Right lobe of liver (tissue), 6 donors: ENCODE measurements around the gene ZBTB18. TPM values are rescaled to one million over a fixed set of nuclear protein-coding genes. Genes with fewer than 3 reads are reported as not detected.

Experiments used
- ATAC-seq, 4 donors: fragments of 200-7000 bp; cut with Tn5 transposase; one replicate each; pipeline ENCODE4 v1.9.1; 2020; ENCODE audit warnings: mild to moderate bottlenecking in 4 of 4, moderate library complexity in 4 of 4
- DNase-seq, 3 donors: peaks; one replicate each; pipeline ENCODE4 v3.0.0-alpha.2; 2020
- H3K27ac ChIP-seq, 3 donors: fragments of 200-600 bp; one replicate each; pipeline ENCODE4 v1.8.0; 2022
- H3K27me3 ChIP-seq, 2 donors: fragments of 200-600 bp; one replicate each; pipeline ENCODE4 v1.8.0; 2022
- H3K36me3 ChIP-seq, 4 donors: fragments of 200-600 bp; sonication (generic) in 1 of 4; one replicate each; pipeline versions ENCODE4 v1.5.1 to v1.8.0; 2017 to 2022; ENCODE audit warnings: control low read depth in 1 of 4
- H3K4me1 ChIP-seq, 4 donors: fragments of 200-600 bp; sonication (generic) in 1 of 4; one replicate each; pipeline versions ENCODE4 v1.5.1 to v1.8.0; 2017 to 2022; ENCODE audit warnings: control low read depth in 1 of 4
- H3K4me3 ChIP-seq, 3 donors: fragments of 200-600 bp; one replicate each; pipeline ENCODE4 v1.8.0; 2022
- H3K9me3 ChIP-seq, 4 donors: fragments of 200-600 bp; sonication (generic) in 1 of 4; one replicate each; pipeline versions ENCODE4 v1.5.1 to v1.8.0; 2017 to 2022; ENCODE audit warnings: control low read depth in 1 of 4
- POLR2A ChIP-seq: fragments of 450-650 bp; IDR thresholded peaks from one replicate; pipeline ENCODE4 v1.6.1; 2017; ENCODE audit warnings: antibody characterized with exemption, mild to moderate bottlenecking
- WGBS: methylation state at CpG from one replicate; pipeline ENCODE4 v1.1.6; 2018; ENCODE audit warnings: low coverage, low lambda C conversion rate; ENCODE audit not compliant: insufficient coverage; ENCODE audit errors: missing lambda C conversion rate; 5-methylcytosine and 5-hydroxymethylcytosine counted together
- intact Hi-C, 2 donors: fragments of 100-400 bp; cut with DNase I; formaldehyde crosslinking; loops; one replicate each; pipeline versions ENCODE4 v1.11.2 to v1.14.1; 2022
- total RNA-seq, 6 experiments: library from RNA; depleted of rRNA in 2 of 6; stranded (reverse); fragments of >200 nt in 2 of 6; fragmentation: NEBNext Ultra II Directional in 3 of 6; extraction: Animal tissue kit (Norgen Biotek cat#: 25700) in 3 of 6; gene quantifications; one replicate each; pipeline versions ENCODE4 v1.1.0 to v1.2.4, GENCODE V29; 2016 to 2023
- TF ChIP-seq, protein P1 (sequence below), 4 donors: fragments of 200-600 bp in 3 of 4; fragments of 450-650 bp in 1 of 4; IDR thresholded peaks; one replicate each; pipeline versions ENCODE4 v1.5.1 to v1.8.0; 2016 to 2022; ENCODE audit warnings: antibody characterized with exemption in 4 of 4, mild to moderate bottlenecking in 2 of 4
- donor health status: DM: no; HTN: yes; CAD: no.
- donor health status: DM: no; HTN: no; CAD: no.
- donor health status: DM: no; HTN: no; CAD: no.
- donor health status: DM: no; HTN: yes; CAD: no.
- donor health status: DM: no; HTN: yes; CAD: no.

Gene ZBTB18
- total RNA-seq, 6 experiments from 2014 or later, result 9.0 to 16.1 (median 10.0) TPM

DNA sequence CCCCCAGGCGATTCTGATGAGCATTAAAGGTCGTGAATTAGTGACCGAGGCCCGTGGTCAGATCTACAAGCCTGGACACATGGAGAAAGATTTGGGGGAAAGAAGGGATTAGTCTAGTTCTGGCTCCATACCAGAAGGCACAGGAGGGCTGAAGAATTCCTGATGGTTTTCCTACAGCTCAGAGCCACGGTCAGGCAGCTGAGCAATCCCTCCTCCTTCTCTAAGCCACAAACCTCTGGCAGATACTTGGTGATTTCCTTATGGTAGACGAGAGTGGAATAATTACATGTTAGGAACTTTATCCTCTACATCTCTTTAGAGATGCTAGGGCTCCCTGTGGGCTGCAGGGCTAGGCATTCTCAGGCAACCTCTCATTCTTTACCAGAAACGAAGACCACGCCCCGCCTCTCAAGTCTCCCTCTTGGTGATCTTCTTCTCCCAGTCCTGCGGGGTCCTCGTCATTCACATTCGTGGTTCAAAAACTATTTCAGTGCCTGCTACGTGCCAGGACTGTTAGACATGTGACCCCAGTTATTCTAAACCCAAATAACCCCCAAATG, 20.5 kb upstream of the ZBTB18 start:
- H3K4me3 ChIP-seq, result no peak overlapping the region
- H3K9me3 ChIP-seq, result no peaks in the 10 kb centered on the region
- no peak overlapping the region for H3K27ac ChIP-seq
- DNase-seq (no peak), ATAC-seq (no peak)
- intact Hi-C loops, result no loop called here
- WGBS, result 73% methylated on average over 6 of the region's 13 CpGs
- no peaks in the 10 kb centered on the region for H3K4me1 ChIP-seq
- no peaks in the 10 kb centered on the region for H3K27me3 ChIP-seq
- TF ChIP-seq POLR2A, result no peak
- TF ChIP-seq, protein P1, sequence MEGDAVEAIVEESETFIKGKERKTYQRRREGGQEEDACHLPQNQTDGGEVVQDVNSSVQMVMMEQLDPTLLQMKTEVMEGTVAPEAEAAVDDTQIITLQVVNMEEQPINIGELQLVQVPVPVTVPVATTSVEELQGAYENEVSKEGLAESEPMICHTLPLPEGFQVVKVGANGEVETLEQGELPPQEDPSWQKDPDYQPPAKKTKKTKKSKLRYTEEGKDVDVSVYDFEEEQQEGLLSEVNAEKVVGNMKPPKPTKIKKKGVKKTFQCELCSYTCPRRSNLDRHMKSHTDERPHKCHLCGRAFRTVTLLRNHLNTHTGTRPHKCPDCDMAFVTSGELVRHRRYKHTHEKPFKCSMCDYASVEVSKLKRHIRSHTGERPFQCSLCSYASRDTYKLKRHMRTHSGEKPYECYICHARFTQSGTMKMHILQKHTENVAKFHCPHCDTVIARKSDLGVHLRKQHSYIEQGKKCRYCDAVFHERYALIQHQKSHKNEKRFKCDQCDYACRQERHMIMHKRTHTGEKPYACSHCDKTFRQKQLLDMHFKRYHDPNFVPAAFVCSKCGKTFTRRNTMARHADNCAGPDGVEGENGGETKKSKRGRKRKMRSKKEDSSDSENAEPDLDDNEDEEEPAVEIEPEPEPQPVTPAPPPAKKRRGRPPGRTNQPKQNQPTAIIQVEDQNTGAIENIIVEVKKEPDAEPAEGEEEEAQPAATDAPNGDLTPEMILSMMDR (IDR thresholded peaks at IDR 0.05), result no peak
- no peaks in the 10 kb centered on the region for H3K36me3 ChIP-seq

- Histone ChIP-seq H3K9me3 (no peaks in the 10 kb centered on the region), H3K4me1 (no peaks in the 10 kb centered on the region), H3K27ac (no peak overlapping the region), H3K4me3 (no peak overlapping the region), H3K36me3 (no peaks in the 10 kb centered on the region), H3K27me3 (no peaks in the 10 kb centered on the region)
- intact Hi-C loops, result no loop called here
- 92% methylated on average over 11 of the region's 11 CpGs for WGBS
- no peak for ATAC-seq
- TF ChIP-seq, protein P1 (IDR thresholded peaks at IDR 0.05), result no peak
- no peak for TF ChIP-seq POLR2A
- no peak for DNase-seq
Observed at GRCh38 chr1:244035358-244035757, 15.7 kb upstream of the ZBTB18 start.

DNA sequence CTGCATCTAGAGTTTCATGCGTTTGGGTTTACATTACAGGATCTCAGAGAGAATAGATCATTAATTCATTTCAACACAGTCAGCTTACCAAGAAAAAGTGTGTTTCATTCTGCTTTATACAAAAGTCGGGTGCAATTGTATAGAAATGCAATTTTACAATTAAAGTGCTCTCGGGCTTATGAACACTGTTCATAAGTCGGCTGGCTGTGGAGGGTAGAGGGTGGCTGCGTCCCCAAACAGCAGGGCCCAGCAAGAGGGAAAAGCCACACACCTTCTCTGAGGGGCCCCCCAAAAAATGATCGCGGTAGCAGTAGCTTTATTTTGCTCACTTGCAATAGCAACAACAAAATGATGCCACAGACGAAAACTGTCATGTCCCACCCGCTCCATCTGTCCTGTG, 13.8 kb upstream of the ZBTB18 start:
- no peak overlapping the region for H3K4me3 ChIP-seq
- H3K27me3 ChIP-seq, result no peaks in the 10 kb centered on the region
- ATAC-seq (no peak), DNase-seq (no peak)
- no peaks in the 10 kb centered on the region for H3K4me1 ChIP-seq
- no peaks in the 10 kb centered on the region for H3K9me3 ChIP-seq
- TF ChIP-seq, protein P1 (IDR thresholded peaks at IDR 0.05), result no peak
- TF ChIP-seq POLR2A, result no peak
- no peak overlapping the region for H3K27ac ChIP-seq
- intact Hi-C loops, result no loop called here
- WGBS, result 84% methylated on average over 9 of the region's 9 CpGs
- H3K36me3 ChIP-seq, result no peaks in the 10 kb centered on the region

DNA sequence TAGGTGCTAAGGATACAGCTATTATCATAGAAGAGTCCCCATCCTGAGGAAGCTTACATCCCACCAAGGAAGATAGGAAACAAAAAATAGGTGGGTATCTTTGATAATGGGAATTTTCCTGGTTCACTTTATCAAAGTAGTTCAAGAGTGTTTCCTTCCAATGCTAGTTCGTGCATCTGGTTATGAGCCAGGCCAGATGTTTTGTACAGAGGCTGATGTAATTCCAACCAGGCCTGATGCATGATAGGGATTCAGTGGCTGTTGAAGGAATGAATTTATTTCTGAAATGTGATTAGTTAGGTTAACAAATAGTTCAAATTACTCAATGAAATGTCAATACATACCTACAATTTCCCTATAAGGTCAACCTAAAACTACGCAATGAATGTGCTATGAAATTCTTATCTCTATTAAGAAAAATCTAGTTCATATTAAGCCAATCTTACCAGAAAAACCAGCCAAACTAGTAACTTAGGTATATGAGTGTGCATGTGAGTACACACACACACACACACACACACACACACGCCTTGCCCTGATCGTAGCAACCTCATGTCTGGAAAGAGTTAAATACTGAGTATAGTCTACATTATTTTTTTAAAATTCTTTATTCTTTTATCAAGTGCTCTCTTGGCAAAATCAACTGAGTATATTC, 9.5 kb upstream of the ZBTB18 start:
- no peak for TF ChIP-seq POLR2A
- TF ChIP-seq, protein P1 (IDR thresholded peaks at IDR 0.05), result no peak
- Histone ChIP-seq H3K4me1 (peaks cover 0 to 1% (median 0%) of the 10 kb centered on the region in 4 donors), H3K36me3 (no peaks in the 10 kb centered on the region), H3K9me3 (no peaks in the 10 kb centered on the region), H3K27me3 (no peaks in the 10 kb centered on the region), H3K27ac (no peak overlapping the region), H3K4me3 (no peak overlapping the region)
- intact Hi-C loops, result no loop called here
- DNase-seq (no peak), ATAC-seq (no peak)
- 87% methylated on average over 4 of the region's 4 CpGs for WGBS
